Astrocyte (in vitro differentiated cells and primary cell): ENCODE measurements around the gene BLVRB.

Experiments
- EZH2 ChIP-seq: IDR thresholded peaks from 2 replicates; pipeline ENCODE4 v1.6.1; 2012; ENCODE audit warnings: mild to moderate bottlenecking, low read length, inconsistent platforms; ENCODE audit not compliant: insufficient read depth
- TF ChIP-seq, protein P1 (sequence below): IDR thresholded peaks from 2 replicates; pipeline ENCODE4 v1.5.1; 2011; ENCODE audit warnings: low read depth, mild to moderate bottlenecking, inconsistent platforms, low read length, moderate library complexity; ENCODE audit not compliant: insufficient read depth

DNA sequence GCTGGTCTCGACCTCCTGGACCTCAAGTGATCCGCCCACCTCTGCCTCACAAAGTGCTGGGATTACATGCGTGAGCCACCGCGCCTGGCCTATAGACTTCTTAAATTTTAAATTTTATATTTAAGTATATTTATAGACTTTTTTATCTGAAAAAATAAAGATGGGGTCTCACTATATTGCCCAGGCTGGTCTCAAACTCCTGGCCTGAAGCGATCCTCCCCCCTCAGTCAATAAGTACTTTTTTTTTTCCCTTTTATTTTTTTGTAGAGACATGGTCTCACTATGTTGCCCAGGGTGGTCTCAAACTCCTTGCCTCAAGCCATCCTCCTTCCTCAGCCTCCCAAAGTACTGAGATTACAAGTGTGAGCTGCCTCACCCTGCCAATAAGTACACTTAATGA is 41.6 kb downstream of the BLVRB start:
- TF ChIP-seq, protein P1, sequence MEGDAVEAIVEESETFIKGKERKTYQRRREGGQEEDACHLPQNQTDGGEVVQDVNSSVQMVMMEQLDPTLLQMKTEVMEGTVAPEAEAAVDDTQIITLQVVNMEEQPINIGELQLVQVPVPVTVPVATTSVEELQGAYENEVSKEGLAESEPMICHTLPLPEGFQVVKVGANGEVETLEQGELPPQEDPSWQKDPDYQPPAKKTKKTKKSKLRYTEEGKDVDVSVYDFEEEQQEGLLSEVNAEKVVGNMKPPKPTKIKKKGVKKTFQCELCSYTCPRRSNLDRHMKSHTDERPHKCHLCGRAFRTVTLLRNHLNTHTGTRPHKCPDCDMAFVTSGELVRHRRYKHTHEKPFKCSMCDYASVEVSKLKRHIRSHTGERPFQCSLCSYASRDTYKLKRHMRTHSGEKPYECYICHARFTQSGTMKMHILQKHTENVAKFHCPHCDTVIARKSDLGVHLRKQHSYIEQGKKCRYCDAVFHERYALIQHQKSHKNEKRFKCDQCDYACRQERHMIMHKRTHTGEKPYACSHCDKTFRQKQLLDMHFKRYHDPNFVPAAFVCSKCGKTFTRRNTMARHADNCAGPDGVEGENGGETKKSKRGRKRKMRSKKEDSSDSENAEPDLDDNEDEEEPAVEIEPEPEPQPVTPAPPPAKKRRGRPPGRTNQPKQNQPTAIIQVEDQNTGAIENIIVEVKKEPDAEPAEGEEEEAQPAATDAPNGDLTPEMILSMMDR, result no peak
- no peak for TF ChIP-seq EZH2
